HepG2 (cell line): ENCODE measurements around the gene UNG. TPM values are rescaled to one million over a fixed set of nuclear protein-coding genes. Genes with fewer than 3 reads are reported as not detected.

Source experiments
- CENPT ChIP-seq: sonication (generic); formaldehyde crosslinking; IDR thresholded peaks from 2 replicates; pipeline ENCODE4 v1.8.0; 2022; ENCODE audit warnings: low read depth, mild to moderate bottlenecking, moderate library complexity, missing genetic modification reagents
- GATAD2A ChIP-seq: IDR thresholded peaks from 2 replicates; pipeline ENCODE4 v1.6.1; 2016
- ISL2 ChIP-seq: sonication (generic); formaldehyde crosslinking; IDR thresholded peaks from 2 replicates; pipeline ENCODE4 v1.5.0; 2020; ENCODE audit warnings: missing genetic modification reagents
- MAZ ChIP-seq, 2 experiments: sonication (generic) in 1 of 2; formaldehyde crosslinking in 1 of 2; IDR thresholded peaks; 2 replicates each; pipeline versions ENCODE4 v1.5.0 to v1.6.1; 2012 to 2020; ENCODE audit warnings: low read depth in 2 of 2, mild to moderate bottlenecking in 2 of 2, borderline replicate concordance in 1 of 2, improper control_type of control experiment in 1 of 2, low read length in 1 of 2, missing genetic modification reagents in 1 of 2, moderate library complexity in 1 of 2
- SIN3A ChIP-seq: IDR thresholded peaks from 2 replicates; pipeline ENCODE4 v1.6.1; 2011; ENCODE audit warnings: low read depth, mild to moderate bottlenecking, control low read depth, low read length, borderline replicate concordance
- ZNF510 ChIP-seq: sonication (generic); formaldehyde crosslinking; IDR thresholded peaks from 2 replicates; pipeline ENCODE4 v1.4.0; 2020; ENCODE audit warnings: low read depth, mild to moderate bottlenecking, missing genetic modification reagents
- ZNF709 ChIP-seq: sonication (generic); formaldehyde crosslinking; IDR thresholded peaks from 2 replicates; pipeline ENCODE4 v1.5.0; 2020; ENCODE audit warnings: mild to moderate bottlenecking, missing genetic modification reagents
- polyA plus RNA-seq, 8 experiments: library from polyadenylated mRNA; depleted of rRNA in 3 of 8; stranded (reverse) in 7 of 8; unstranded in 1 of 8; fragments of >200 nt; fragmentation: Illumina TruSeq in 4 of 8; extraction: Trizol in 4 of 8; gene quantifications; 2 replicates each; pipeline versions ENCODE4 v1.2.1 to v1.2.3, GENCODE V29; 2011 to 2016; ENCODE audit warnings: low read depth in 4 of 8, missing spikeins in 1 of 8, mixed read lengths in 1 of 8; ENCODE audit not compliant: insufficient read depth in 1 of 8
- total RNA-seq, 5 experiments: library from RNA; depleted of rRNA; stranded (reverse); fragments of >200 nt; fragmentation: Illumina TruSeq; extraction: Trizol; gene quantifications; 2 replicates each; pipeline ENCODE4 v1.2.3, GENCODE V29; 2016; ENCODE audit warnings: low read depth in 1 of 5
- TF ChIP-seq, protein P1 (sequence below): IDR thresholded peaks from 2 replicates; pipeline ENCODE4 v1.6.1; 2016; ENCODE audit warnings: missing compliant biosample characterization, missing genetic modification reagents, borderline replicate concordance
- TF ChIP-seq, protein P2 (sequence below): sonication (generic); formaldehyde crosslinking; IDR thresholded peaks from 2 replicates; pipeline ENCODE4 v1.5.0; 2020; ENCODE audit warnings: mild to moderate bottlenecking, missing genetic modification reagents, borderline replicate concordance
- TF ChIP-seq, protein P3 (sequence below): sonication (generic); formaldehyde crosslinking; IDR thresholded peaks from 2 replicates; pipeline ENCODE4; 2020; ENCODE audit warnings: missing genetic modification reagents, mild to moderate bottlenecking, borderline replicate concordance
- TF ChIP-seq, protein P4 (sequence below): sonication (generic); formaldehyde crosslinking; IDR thresholded peaks from 2 replicates; pipeline ENCODE4 v1.4.0; 2020; ENCODE audit warnings: mild to moderate bottlenecking, missing genetic modification reagents
- TF ChIP-seq, protein P5 (sequence below): sonication (generic); formaldehyde crosslinking; IDR thresholded peaks from 2 replicates; pipeline ENCODE4 v1.4.0; 2020; ENCODE audit warnings: missing genetic modification reagents, borderline replicate concordance
- TF ChIP-seq, protein P6 (sequence below): sonication (generic); formaldehyde crosslinking; IDR thresholded peaks from 2 replicates; pipeline ENCODE4 v1.5.0; 2020; ENCODE audit warnings: mild to moderate bottlenecking, missing genetic modification reagents

Gene UNG
- total and polyA plus RNA-seq, 2 of the 13 experiments (the other 11 are each of a cell fraction or from before 2014, with no cell fraction given) = 23.3 to 114 TPM

DNA sequence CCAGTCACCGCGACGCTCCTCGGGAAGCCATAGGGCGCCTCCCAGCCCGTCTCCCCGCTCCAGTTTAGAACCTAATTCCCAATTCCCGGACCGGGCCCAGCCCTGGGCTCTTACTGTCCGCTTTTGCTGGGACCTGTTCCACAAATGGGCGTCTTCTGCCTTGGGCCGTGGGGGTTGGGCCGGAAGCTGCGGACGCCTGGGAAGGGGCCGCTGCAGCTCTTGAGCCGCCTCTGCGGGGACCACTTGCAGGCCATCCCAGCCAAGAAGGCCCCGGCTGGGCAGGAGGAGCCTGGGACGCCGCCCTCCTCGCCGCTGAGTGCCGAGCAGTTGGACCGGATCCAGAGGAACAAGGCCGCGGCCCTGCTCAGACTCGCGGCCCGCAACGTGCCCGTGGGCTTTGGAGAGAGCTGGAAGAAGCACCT lies 797 bp downstream of the UNG start (continued):
- TF ChIP-seq, protein P1, sequence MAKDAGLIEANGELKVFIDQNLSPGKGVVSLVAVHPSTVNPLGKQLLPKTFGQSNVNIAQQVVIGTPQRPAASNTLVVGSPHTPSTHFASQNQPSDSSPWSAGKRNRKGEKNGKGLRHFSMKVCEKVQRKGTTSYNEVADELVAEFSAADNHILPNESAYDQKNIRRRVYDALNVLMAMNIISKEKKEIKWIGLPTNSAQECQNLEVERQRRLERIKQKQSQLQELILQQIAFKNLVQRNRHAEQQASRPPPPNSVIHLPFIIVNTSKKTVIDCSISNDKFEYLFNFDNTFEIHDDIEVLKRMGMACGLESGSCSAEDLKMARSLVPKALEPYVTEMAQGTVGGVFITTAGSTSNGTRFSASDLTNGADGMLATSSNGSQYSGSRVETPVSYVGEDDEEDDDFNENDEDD (CRISPR knock-in tag) = no peak
- no peak for TF ChIP-seq ISL2 (CRISPR knock-in tag)
- TF ChIP-seq, protein P2, sequence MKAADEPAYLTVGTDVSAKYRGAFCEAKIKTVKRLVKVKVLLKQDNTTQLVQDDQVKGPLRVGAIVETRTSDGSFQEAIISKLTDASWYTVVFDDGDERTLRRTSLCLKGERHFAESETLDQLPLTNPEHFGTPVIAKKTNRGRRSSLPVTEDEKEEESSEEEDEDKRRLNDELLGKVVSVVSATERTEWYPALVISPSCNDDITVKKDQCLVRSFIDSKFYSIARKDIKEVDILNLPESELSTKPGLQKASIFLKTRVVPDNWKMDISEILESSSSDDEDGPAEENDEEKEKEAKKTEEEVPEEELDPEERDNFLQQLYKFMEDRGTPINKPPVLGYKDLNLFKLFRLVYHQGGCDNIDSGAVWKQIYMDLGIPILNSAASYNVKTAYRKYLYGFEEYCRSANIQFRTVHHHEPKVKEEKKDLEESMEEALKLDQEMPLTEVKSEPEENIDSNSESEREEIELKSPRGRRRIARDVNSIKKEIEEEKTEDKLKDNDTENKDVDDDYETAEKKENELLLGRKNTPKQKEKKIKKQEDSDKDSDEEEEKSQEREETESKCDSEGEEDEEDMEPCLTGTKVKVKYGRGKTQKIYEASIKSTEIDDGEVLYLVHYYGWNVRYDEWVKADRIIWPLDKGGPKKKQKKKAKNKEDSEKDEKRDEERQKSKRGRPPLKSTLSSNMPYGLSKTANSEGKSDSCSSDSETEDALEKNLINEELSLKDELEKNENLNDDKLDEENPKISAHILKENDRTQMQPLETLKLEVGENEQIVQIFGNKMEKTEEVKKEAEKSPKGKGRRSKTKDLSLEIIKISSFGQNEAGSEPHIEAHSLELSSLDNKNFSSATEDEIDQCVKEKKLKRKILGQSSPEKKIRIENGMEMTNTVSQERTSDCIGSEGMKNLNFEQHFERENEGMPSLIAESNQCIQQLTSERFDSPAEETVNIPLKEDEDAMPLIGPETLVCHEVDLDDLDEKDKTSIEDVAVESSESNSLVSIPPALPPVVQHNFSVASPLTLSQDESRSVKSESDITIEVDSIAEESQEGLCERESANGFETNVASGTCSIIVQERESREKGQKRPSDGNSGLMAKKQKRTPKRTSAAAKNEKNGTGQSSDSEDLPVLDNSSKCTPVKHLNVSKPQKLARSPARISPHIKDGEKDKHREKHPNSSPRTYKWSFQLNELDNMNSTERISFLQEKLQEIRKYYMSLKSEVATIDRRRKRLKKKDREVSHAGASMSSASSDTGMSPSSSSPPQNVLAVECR (CRISPR knock-in tag) = peak; percentile 55; the same call in 1 of the 2 replicates
- TF ChIP-seq CENPT (CRISPR knock-in tag) = no peak
- TF ChIP-seq, protein P3, sequence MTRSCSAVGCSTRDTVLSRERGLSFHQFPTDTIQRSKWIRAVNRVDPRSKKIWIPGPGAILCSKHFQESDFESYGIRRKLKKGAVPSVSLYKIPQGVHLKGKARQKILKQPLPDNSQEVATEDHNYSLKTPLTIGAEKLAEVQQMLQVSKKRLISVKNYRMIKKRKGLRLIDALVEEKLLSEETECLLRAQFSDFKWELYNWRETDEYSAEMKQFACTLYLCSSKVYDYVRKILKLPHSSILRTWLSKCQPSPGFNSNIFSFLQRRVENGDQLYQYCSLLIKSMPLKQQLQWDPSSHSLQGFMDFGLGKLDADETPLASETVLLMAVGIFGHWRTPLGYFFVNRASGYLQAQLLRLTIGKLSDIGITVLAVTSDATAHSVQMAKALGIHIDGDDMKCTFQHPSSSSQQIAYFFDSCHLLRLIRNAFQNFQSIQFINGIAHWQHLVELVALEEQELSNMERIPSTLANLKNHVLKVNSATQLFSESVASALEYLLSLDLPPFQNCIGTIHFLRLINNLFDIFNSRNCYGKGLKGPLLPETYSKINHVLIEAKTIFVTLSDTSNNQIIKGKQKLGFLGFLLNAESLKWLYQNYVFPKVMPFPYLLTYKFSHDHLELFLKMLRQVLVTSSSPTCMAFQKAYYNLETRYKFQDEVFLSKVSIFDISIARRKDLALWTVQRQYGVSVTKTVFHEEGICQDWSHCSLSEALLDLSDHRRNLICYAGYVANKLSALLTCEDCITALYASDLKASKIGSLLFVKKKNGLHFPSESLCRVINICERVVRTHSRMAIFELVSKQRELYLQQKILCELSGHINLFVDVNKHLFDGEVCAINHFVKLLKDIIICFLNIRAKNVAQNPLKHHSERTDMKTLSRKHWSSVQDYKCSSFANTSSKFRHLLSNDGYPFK (CRISPR knock-in tag) = peak; percentile 18; the same call in 1 of the 2 replicates
- TF ChIP-seq ZNF709 (CRISPR knock-in tag) = 0 out of 2 replicates have a peak, but pooled peaks have one; percentile 20
- TF ChIP-seq, protein P4, sequence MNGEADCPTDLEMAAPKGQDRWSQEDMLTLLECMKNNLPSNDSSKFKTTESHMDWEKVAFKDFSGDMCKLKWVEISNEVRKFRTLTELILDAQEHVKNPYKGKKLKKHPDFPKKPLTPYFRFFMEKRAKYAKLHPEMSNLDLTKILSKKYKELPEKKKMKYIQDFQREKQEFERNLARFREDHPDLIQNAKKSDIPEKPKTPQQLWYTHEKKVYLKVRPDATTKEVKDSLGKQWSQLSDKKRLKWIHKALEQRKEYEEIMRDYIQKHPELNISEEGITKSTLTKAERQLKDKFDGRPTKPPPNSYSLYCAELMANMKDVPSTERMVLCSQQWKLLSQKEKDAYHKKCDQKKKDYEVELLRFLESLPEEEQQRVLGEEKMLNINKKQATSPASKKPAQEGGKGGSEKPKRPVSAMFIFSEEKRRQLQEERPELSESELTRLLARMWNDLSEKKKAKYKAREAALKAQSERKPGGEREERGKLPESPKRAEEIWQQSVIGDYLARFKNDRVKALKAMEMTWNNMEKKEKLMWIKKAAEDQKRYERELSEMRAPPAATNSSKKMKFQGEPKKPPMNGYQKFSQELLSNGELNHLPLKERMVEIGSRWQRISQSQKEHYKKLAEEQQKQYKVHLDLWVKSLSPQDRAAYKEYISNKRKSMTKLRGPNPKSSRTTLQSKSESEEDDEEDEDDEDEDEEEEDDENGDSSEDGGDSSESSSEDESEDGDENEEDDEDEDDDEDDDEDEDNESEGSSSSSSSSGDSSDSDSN (CRISPR knock-in tag) = peak; percentile 86
- TF ChIP-seq, protein P5, sequence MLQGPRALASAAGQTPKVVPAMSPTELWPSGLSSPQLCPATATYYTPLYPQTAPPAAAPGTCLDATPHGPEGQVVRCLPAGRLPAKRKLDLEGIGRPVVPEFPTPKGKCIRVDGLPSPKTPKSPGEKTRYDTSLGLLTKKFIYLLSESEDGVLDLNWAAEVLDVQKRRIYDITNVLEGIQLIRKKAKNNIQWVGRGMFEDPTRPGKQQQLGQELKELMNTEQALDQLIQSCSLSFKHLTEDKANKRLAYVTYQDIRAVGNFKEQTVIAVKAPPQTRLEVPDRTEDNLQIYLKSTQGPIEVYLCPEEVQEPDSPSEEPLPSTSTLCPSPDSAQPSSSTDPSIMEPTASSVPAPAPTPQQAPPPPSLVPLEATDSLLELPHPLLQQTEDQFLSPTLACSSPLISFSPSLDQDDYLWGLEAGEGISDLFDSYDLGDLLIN (CRISPR knock-in tag) = no peak
- TF ChIP-seq GATAD2A (CRISPR knock-in tag) = no peak
- TF ChIP-seq, protein P6, sequence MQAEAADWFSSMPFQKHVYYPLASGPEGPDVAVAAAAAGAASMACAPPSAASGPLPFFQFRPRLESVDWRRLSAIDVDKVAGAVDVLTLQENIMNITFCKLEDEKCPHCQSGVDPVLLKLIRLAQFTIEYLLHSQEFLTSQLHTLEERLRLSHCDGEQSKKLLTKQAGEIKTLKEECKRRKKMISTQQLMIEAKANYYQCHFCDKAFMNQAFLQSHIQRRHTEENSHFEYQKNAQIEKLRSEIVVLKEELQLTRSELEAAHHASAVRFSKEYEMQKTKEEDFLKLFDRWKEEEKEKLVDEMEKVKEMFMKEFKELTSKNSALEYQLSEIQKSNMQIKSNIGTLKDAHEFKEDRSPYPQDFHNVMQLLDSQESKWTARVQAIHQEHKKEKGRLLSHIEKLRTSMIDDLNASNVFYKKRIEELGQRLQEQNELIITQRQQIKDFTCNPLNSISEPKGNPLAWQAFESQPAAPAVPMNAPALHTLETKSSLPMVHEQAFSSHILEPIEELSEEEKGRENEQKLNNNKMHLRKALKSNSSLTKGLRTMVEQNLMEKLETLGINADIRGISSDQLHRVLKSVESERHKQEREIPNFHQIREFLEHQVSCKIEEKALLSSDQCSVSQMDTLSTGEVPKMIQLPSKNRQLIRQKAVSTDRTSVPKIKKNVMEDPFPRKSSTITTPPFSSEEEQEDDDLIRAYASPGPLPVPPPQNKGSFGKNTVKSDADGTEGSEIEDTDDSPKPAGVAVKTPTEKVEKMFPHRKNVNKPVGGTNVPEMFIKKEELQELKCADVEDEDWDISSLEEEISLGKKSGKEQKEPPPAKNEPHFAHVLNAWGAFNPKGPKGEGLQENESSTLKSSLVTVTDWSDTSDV (CRISPR knock-in tag) = no peak
- peak; percentile 48; the same call in 1 of the 2 replicates for TF ChIP-seq ZNF510 (CRISPR knock-in tag)
- no peak for TF ChIP-seq SIN3A
- no peak for TF ChIP-seq MAZ (IDR thresholded peaks at IDR 0.05; ENCODE audit: borderline replicate concordance, low read depth, low read length)
- 0 out of 2 replicates have a peak, but pooled peaks have one; percentile 24 for TF ChIP-seq MAZ (CRISPR knock-in tag; IDR thresholded peaks at IDR 0.05; ENCODE audit: low read depth)
